ENCODE measurements around the gene HTRA3.

HTRA3 gene

GRCh38 chr4:8237256-8237989, 32.1 kb upstream of the HTRA3 start:
- no peak overlapping the region for H3K27ac Mint-ChIP-seq (ENCODE audit: low read depth)
- DNase-seq (ENCODE audit: low spot score in 2 of 2): no peak
- peaks cover 8% of the 10 kb centered on the region for H3K4me1 Mint-ChIP-seq
- H3K27me3 Mint-ChIP-seq: no peaks in the 10 kb centered on the region
- H3K36me3 Mint-ChIP-seq (ENCODE audit: insufficient read depth): peaks cover 9% of the 10 kb centered on the region
- ATAC-seq (replicated peaks; ENCODE audit: extremely low read depth, poor library complexity, severe bottlenecking): no peak
- H3K9me3 Mint-ChIP-seq: no peaks in the 10 kb centered on the region
- no peak overlapping the region for H3K4me3 Mint-ChIP-seq

GRCh38 chr4:8238036-8238511, 31.5 kb upstream of the HTRA3 start:
- no peak overlapping the region for H3K27ac Mint-ChIP-seq (ENCODE audit: low read depth)
- peak; percentile 37 for ATAC-seq (replicated peaks; ENCODE audit: extremely low read depth, poor library complexity, severe bottlenecking)
- peaks cover 8% of the 10 kb centered on the region for H3K4me1 Mint-ChIP-seq
- peaks cover 6% of the 10 kb centered on the region for H3K36me3 Mint-ChIP-seq (ENCODE audit: insufficient read depth)
- DNase-seq (ENCODE audit: low spot score in 2 of 2): no peak
- H3K27me3 Mint-ChIP-seq: no peaks in the 10 kb centered on the region
- H3K9me3 Mint-ChIP-seq: no peaks in the 10 kb centered on the region
- H3K4me3 Mint-ChIP-seq: no peak overlapping the region

GRCh38 chr4:8238515-8239053, 31.0 kb upstream of the HTRA3 start:
- Mint-ChIP-seq H3K27me3 (no peaks in the 10 kb centered on the region), H3K36me3 (ENCODE audit: insufficient read depth) (peaks cover 6% of the 10 kb centered on the region), H3K4me3 (no peak overlapping the region), H3K9me3 (no peaks in the 10 kb centered on the region), H3K4me1 (peaks cover 8% of the 10 kb centered on the region), H3K27ac (ENCODE audit: low read depth) (no peak overlapping the region)
- ATAC-seq (replicated peaks; ENCODE audit: extremely low read depth, poor library complexity, severe bottlenecking) (no peak), DNase-seq (ENCODE audit: low spot score in 2 of 2) (no peak)

- Mint-ChIP-seq H3K9me3 (no peaks in the 10 kb centered on the region), H3K27me3 (no peaks in the 10 kb centered on the region), H3K4me1 (peaks cover 8% of the 10 kb centered on the region), H3K4me3 (no peak overlapping the region), H3K27ac (ENCODE audit: low read depth) (no peak overlapping the region), H3K36me3 (ENCODE audit: insufficient read depth) (peaks cover 8% of the 10 kb centered on the region)
- DNase-seq (ENCODE audit: low spot score in 2 of 2) (no peak), ATAC-seq (replicated peaks; ENCODE audit: extremely low read depth, poor library complexity, severe bottlenecking) (no peak)
These were observed 30.3 kb upstream of the HTRA3 start for GRCh38 chr4:8239226-8239625.

- Mint-ChIP-seq H3K4me3 (no peak overlapping the region), H3K9me3 (no peaks in the 10 kb centered on the region), H3K27me3 (no peaks in the 10 kb centered on the region), H3K4me1 (peaks cover 8% of the 10 kb centered on the region), H3K36me3 (ENCODE audit: insufficient read depth) (peaks cover 8% of the 10 kb centered on the region), H3K27ac (ENCODE audit: low read depth) (no peak overlapping the region)
- no peak for DNase-seq (ENCODE audit: low spot score in 2 of 2)
- ATAC-seq (replicated peaks; ENCODE audit: extremely low read depth, poor library complexity, severe bottlenecking): no peak
These were observed 29.9 kb upstream of the HTRA3 start for GRCh38 chr4:8239661-8240060.

- Mint-ChIP-seq H3K27me3 (no peaks in the 10 kb centered on the region), H3K36me3 (ENCODE audit: insufficient read depth) (peaks cover 8% of the 10 kb centered on the region), H3K4me3 (no peak overlapping the region), H3K27ac (ENCODE audit: low read depth) (no peak overlapping the region), H3K4me1 (peaks cover 8% of the 10 kb centered on the region), H3K9me3 (no peaks in the 10 kb centered on the region)
- ATAC-seq (replicated peaks; ENCODE audit: extremely low read depth, poor library complexity, severe bottlenecking): no peak
- no peak for DNase-seq (ENCODE audit: low spot score in 2 of 2)
These were observed 29.1 kb upstream of the HTRA3 start for GRCh38 chr4:8240211-8241041.

GRCh38 chr4:8241211-8241779, 28.3 kb upstream of the HTRA3 start:
- H3K27me3 Mint-ChIP-seq: no peaks in the 10 kb centered on the region
- ATAC-seq (replicated peaks; ENCODE audit: extremely low read depth, poor library complexity, severe bottlenecking) (no peak), DNase-seq (ENCODE audit: low spot score in 2 of 2) (no peak)
- H3K27ac Mint-ChIP-seq (ENCODE audit: low read depth): peak overlapping the region; percentile 55
- peak overlapping the region; percentile 34 for H3K4me3 Mint-ChIP-seq
- peaks cover 8% of the 10 kb centered on the region for H3K4me1 Mint-ChIP-seq
- H3K9me3 Mint-ChIP-seq: no peaks in the 10 kb centered on the region
- H3K36me3 Mint-ChIP-seq (ENCODE audit: insufficient read depth): peaks cover 8% of the 10 kb centered on the region

GRCh38 chr4:8241895-8242696, 27.5 kb upstream of the HTRA3 start:
- Mint-ChIP-seq H3K9me3 (no peaks in the 10 kb centered on the region), H3K4me1 (peaks cover 8% of the 10 kb centered on the region), H3K27ac (ENCODE audit: low read depth) (peak overlapping the region; percentile 55), H3K36me3 (ENCODE audit: insufficient read depth) (peaks cover 8% of the 10 kb centered on the region), H3K27me3 (no peaks in the 10 kb centered on the region), H3K4me3 (peak overlapping the region; percentile 34)
- DNase-seq (ENCODE audit: low spot score in 2 of 2) (peak; percentile 76 to 82), ATAC-seq (replicated peaks; ENCODE audit: extremely low read depth, poor library complexity, severe bottlenecking) (peak; percentile 80)

GRCh38 chr4:8242782-8243560, 26.6 kb upstream of the HTRA3 start:
- ATAC-seq (replicated peaks; ENCODE audit: extremely low read depth, poor library complexity, severe bottlenecking) (no peak), DNase-seq (ENCODE audit: low spot score in 2 of 2) (no peak)
- Mint-ChIP-seq H3K4me3 (no peak overlapping the region), H3K36me3 (ENCODE audit: insufficient read depth) (peaks cover 5% of the 10 kb centered on the region), H3K27ac (ENCODE audit: low read depth) (no peak overlapping the region), H3K27me3 (no peaks in the 10 kb centered on the region), H3K4me1 (peaks cover 8% of the 10 kb centered on the region), H3K9me3 (no peaks in the 10 kb centered on the region)

GRCh38 chr4:8244001-8244757, 25.4 kb upstream of the HTRA3 start:
- Mint-ChIP-seq H3K36me3 (ENCODE audit: insufficient read depth) (peaks cover 1% of the 10 kb centered on the region), H3K4me3 (no peak overlapping the region), H3K4me1 (peaks cover 8% of the 10 kb centered on the region), H3K27ac (ENCODE audit: low read depth) (no peak overlapping the region), H3K9me3 (no peaks in the 10 kb centered on the region), H3K27me3 (no peaks in the 10 kb centered on the region)
- DNase-seq (ENCODE audit: low spot score in 2 of 2) (no peak), ATAC-seq (replicated peaks; ENCODE audit: extremely low read depth, poor library complexity, severe bottlenecking) (no peak)

GRCh38 chr4:8244931-8245460, 24.6 kb upstream of the HTRA3 start:
- H3K9me3 Mint-ChIP-seq: no peaks in the 10 kb centered on the region
- H3K27ac Mint-ChIP-seq (ENCODE audit: low read depth): no peak overlapping the region
- no peak for DNase-seq (ENCODE audit: low spot score in 2 of 2)
- H3K36me3 Mint-ChIP-seq (ENCODE audit: insufficient read depth): peaks cover 1% of the 10 kb centered on the region
- H3K27me3 Mint-ChIP-seq: no peaks in the 10 kb centered on the region
- no peak for ATAC-seq (replicated peaks; ENCODE audit: extremely low read depth, poor library complexity, severe bottlenecking)
- peaks cover 8% of the 10 kb centered on the region for H3K4me1 Mint-ChIP-seq
- no peak overlapping the region for H3K4me3 Mint-ChIP-seq

Data from central memory CD8-positive, alpha-beta T cell (primary cell).